Naive thymus-derived CD4-positive, alpha-beta T cell (primary cell): Measurements from ENCODE around the gene SERTAD2. TPM values are rescaled to one million over a fixed set of nuclear protein-coding genes. Genes with fewer than 3 reads are reported as not detected.
A peak's percentile ranks its signal among the peaks of the same experiment; 100 is the strongest.

Experiments used
- ATAC-seq: fragments of 150-1000 bp; cut with Tn5 transposase; 2 replicates; pipeline ENCODE4 v1.10.0; 2021; ENCODE audit warnings: mild to moderate bottlenecking, moderate library complexity
- CTCF ChIA-PET: fragments of 350-600 bp; sonication (Branson Sonifier 250); formaldehyde crosslinking; loops from one replicate; lab custom pipeline; 2021; ENCODE audit warnings: antibody characterized with exemption; lab: Charles Lee
- POLR2A ChIA-PET: fragments of 350-600 bp; sonication (Branson Sonifier 250); formaldehyde crosslinking; loops from one replicate; lab custom pipeline; 2021; ENCODE audit warnings: antibody characterized with exemption, inconsistent platforms; lab: Charles Lee
- DNase-seq, 9 donors: peaks; one replicate each; pipeline versions ENCODE4 v3.0.0 to v3.0.0-alpha.2; 2020 to 2022; ENCODE audit warnings: mixed read lengths in 1 of 9
- H3K27ac ChIP-seq: one replicate; pipeline ENCODE4 v1.7.0; 2013; ENCODE audit warnings: mild to moderate bottlenecking, low read depth, low read length, moderate library complexity
- H3K27me3 ChIP-seq, 2 donors: one replicate each; pipeline ENCODE4 v1.7.0; 2013; ENCODE audit warnings: low read length in 2 of 2, mild to moderate bottlenecking in 2 of 2, moderate library complexity in 2 of 2; ENCODE audit not compliant: control insufficient read depth in 2 of 2, insufficient read depth in 2 of 2
- H3K36me3 ChIP-seq, 3 experiments: 1 replicate in 2 of 3; 2 replicates in 1 of 3; pipeline ENCODE4 v1.7.0; 2013; ENCODE audit warnings: low read length in 3 of 3, mild to moderate bottlenecking in 3 of 3, moderate library complexity in 1 of 3; ENCODE audit not compliant: insufficient read depth in 3 of 3, control insufficient read depth in 2 of 3
- H3K4me1 ChIP-seq, 2 donors: one replicate each; pipeline ENCODE4 v1.7.0; 2013; ENCODE audit warnings: low read length in 2 of 2, mild to moderate bottlenecking in 2 of 2, moderate library complexity in 1 of 2; ENCODE audit not compliant: control insufficient read depth in 2 of 2, insufficient read depth in 2 of 2
- H3K4me3 ChIP-seq: 2 replicates; pipeline ENCODE4 v1.7.0; 2013; ENCODE audit warnings: mild to moderate bottlenecking, low read length
- H3K9me3 ChIP-seq, 3 experiments: 1 replicate in 2 of 3; 2 replicates in 1 of 3; pipeline ENCODE4 v1.7.0; 2013; ENCODE audit warnings: low read length in 3 of 3; ENCODE audit not compliant: control insufficient read depth in 2 of 3
- H3K27ac Mint-ChIP-seq, 9 donors: one replicate each; pipeline ENCODE4 v1.8.0; 2020 to 2022; ENCODE audit warnings: mixed read lengths in 9 of 9, mild to moderate bottlenecking in 8 of 9, moderate library complexity in 5 of 9, inconsistent platforms in 2 of 9
- H3K27me3 Mint-ChIP-seq, 5 donors: one replicate each; pipeline ENCODE4 v1.8.0; 2021 to 2022; ENCODE audit warnings: mixed read lengths in 5 of 5, mild to moderate bottlenecking in 1 of 5
- H3K36me3 Mint-ChIP-seq, 5 donors: one replicate each; pipeline ENCODE4 v1.8.0; 2020 to 2022; ENCODE audit warnings: mixed read lengths in 5 of 5, mild to moderate bottlenecking in 3 of 5, inconsistent platforms in 1 of 5
- H3K4me1 Mint-ChIP-seq, 7 donors: one replicate each; pipeline ENCODE4 v1.8.0; 2020 to 2022; ENCODE audit warnings: mixed read lengths in 7 of 7, mild to moderate bottlenecking in 3 of 7, inconsistent platforms in 1 of 7
- H3K4me3 Mint-ChIP-seq, 10 donors: one replicate each; pipeline ENCODE4 v1.8.0; 2020 to 2022; ENCODE audit warnings: mild to moderate bottlenecking in 10 of 10, mixed read lengths in 10 of 10, moderate library complexity in 6 of 10, inconsistent platforms in 2 of 10
- H3K9me3 Mint-ChIP-seq, 11 donors: one replicate each; pipeline ENCODE4 v1.8.0; 2020 to 2022; ENCODE audit warnings: mixed read lengths in 11 of 11, mild to moderate bottlenecking in 4 of 11, inconsistent platforms in 1 of 11, moderate library complexity in 1 of 11
- intact Hi-C, 2 donors: fragments of 100-400 bp; cut with micrococcal nuclease; formaldehyde crosslinking; loops; one replicate each; pipeline ENCODE4 v1.15.1; 2023
- polyA plus RNA-seq, 2 donors: library from polyadenylated mRNA; unstranded; fragments of 300-500 nt; fragmentation: Illumina TruSeq; gene quantifications; one replicate each; pipeline ENCODE4 v1.2.3, GENCODE V29; 2021
- total RNA-seq, 6 experiments: library from RNA in 5 of 6; stranded (reverse) in 5 of 6; gene quantifications; 1 replicate in 5 of 6; 2 replicates in 1 of 6; pipeline ENCODE4 v1.2.3 and lab custom pipeline; 2021 to 2026

The SERTAD2 gene
- total and polyA plus RNA-seq, 7 experiments from 2014 or later: 5.2 to 43.8 (median 35.0) TPM

- Mint-ChIP-seq H3K9me3 (no peaks in the 10 kb centered on the region), H3K27me3 (no peaks in the 10 kb centered on the region), H3K4me1 (peaks cover 47 to 100% (median 89%) of the 10 kb centered on the region in 7 donors), H3K36me3 (peaks cover 0 to 7% (median 0%) of the 10 kb centered on the region in 5 donors), H3K4me3 (peak overlapping the region; percentile 80 to 93 (median 90)), H3K27ac (peak overlapping the region; percentile 58 to 94 (median 88))
- no peaks in the 10 kb centered on the region for H3K36me3 ChIP-seq
- peak overlapping the region; percentile 62 for H3K4me3 ChIP-seq
- ChIA-PET POLR2A (interaction anchor here (0.6 to 18.3 kb wide), 8 partner anchors 11 to 190 kb away, joined by 3 to 433 read pairs (median 6); partner anchors contain the start of gene SERTAD2), CTCF (interaction anchor here (0.5 to 10.8 kb wide), 13 partner anchors 8 to 186 kb away, joined by 3 to 117 read pairs (median 4); partner anchors contain the start of genes AFTPH and SERTAD2)
- peak overlapping the region; percentile 52 for H3K27ac ChIP-seq
- H3K9me3 ChIP-seq: no peaks in the 10 kb centered on the region
- intact Hi-C loops: loop anchor here (1.0 to 2.0 kb wide), 8 partner anchors 8 to 313 kb away; no protein-coding TSS in a partner anchor
- ATAC-seq (peak; percentile 48), DNase-seq (no peak)
- peaks cover 4 to 68% of the 10 kb centered on the region in 2 donors for H3K4me1 ChIP-seq
- H3K27me3 ChIP-seq: no peaks in the 10 kb centered on the region
Measured at GRCh38 chr2:64643838-64644457, 9.8 kb downstream of the SERTAD2 start.

GRCh38 chr2:64641599-64641998, 12.1 kb downstream of the SERTAD2 start:
- intact Hi-C loops: no loop called here
- Histone ChIP-seq H3K4me1 (peaks cover 4 to 77% of the 10 kb centered on the region in 2 donors), H3K36me3 (no peaks in the 10 kb centered on the region), H3K4me3 (no peak overlapping the region), H3K27me3 (no peaks in the 10 kb centered on the region), H3K27ac (no peak overlapping the region), H3K9me3 (no peaks in the 10 kb centered on the region)
- POLR2A ChIA-PET: interaction anchor here (4.6 to 18.3 kb wide), 2 partner anchors 13 to 106 kb away, joined by 48 to 433 read pairs; partner anchors contain the start of gene SERTAD2
- Mint-ChIP-seq H3K4me3 (peak overlapping the region in 6 of 10 donors; percentile 20 to 80 (median 42)), H3K36me3 (peaks cover 0 to 8% (median under 1%) of the 10 kb centered on the region in 5 donors), H3K27ac (peak overlapping the region in 7 of 9 donors; percentile 13 to 76 (median 46)), H3K27me3 (no peaks in the 10 kb centered on the region), H3K9me3 (no peaks in the 10 kb centered on the region), H3K4me1 (peaks cover 54 to 100% (median 89%) of the 10 kb centered on the region in 7 donors)
- CTCF ChIA-PET: interaction anchor here (1.4 kb wide), 1 partner anchor 14 kb away, joined by 4 read pairs; no protein-coding TSS in a partner anchor
- no peak for ATAC-seq
- DNase-seq: no peak

GRCh38 chr2:64640153-64641044, 13.3 kb downstream of the SERTAD2 start:
- Histone ChIP-seq H3K27me3 (no peaks in the 10 kb centered on the region), H3K4me1 (peaks cover 4 to 72% of the 10 kb centered on the region in 2 donors), H3K4me3 (no peak overlapping the region), H3K27ac (no peak overlapping the region), H3K36me3 (peaks cover 0 to 11% (median 3%) of the 10 kb centered on the region in 3 experiments), H3K9me3 (no peaks in the 10 kb centered on the region)
- peaks cover 5 to 16% (median 8%) of the 10 kb centered on the region in 5 donors for H3K36me3 Mint-ChIP-seq
- intact Hi-C loops: no loop called here
- H3K27me3 Mint-ChIP-seq: no peaks in the 10 kb centered on the region
- DNase-seq (no peak), ATAC-seq (no peak)
- H3K4me3 Mint-ChIP-seq: peak overlapping the region in 6 of 10 donors; percentile 7 to 80 (median 27)
- ChIA-PET POLR2A (interaction anchor here (4.4 kb wide), 1 partner anchor 12 kb away, joined by 31 read pairs; the partner anchor contains the start of gene SERTAD2), CTCF (interaction anchor here (0.8 to 2.1 kb wide), 3 partner anchors 9 to 11 kb away, joined by 3 to 8 read pairs (median 4); no protein-coding TSS in a partner anchor)
- H3K27ac Mint-ChIP-seq: peak overlapping the region in 7 of 9 donors; percentile 34 to 78 (median 46)
- no peaks in the 10 kb centered on the region for H3K9me3 Mint-ChIP-seq
- peaks cover 63 to 100% (median 92%) of the 10 kb centered on the region in 7 donors for H3K4me1 Mint-ChIP-seq

- Histone ChIP-seq H3K36me3 (peaks cover 0 to 15% (median 3%) of the 10 kb centered on the region in 3 experiments), H3K9me3 (no peaks in the 10 kb centered on the region), H3K4me3 (no peak overlapping the region), H3K27me3 (no peaks in the 10 kb centered on the region), H3K4me1 (peaks cover 4 to 70% of the 10 kb centered on the region in 2 donors), H3K27ac (no peak overlapping the region)
- H3K4me3 Mint-ChIP-seq: peak overlapping the region in 4 of 10 donors; percentile 16 to 37 (median 24)
- no peak for DNase-seq
- H3K27me3 Mint-ChIP-seq: no peaks in the 10 kb centered on the region
- H3K27ac Mint-ChIP-seq: peak overlapping the region in 5 of 9 donors; percentile 40 to 78 (median 52)
- no peaks in the 10 kb centered on the region for H3K9me3 Mint-ChIP-seq
- peaks cover 5 to 17% (median 8%) of the 10 kb centered on the region in 5 donors for H3K36me3 Mint-ChIP-seq
- POLR2A ChIA-PET: interaction anchor here (4.4 kb wide), 1 partner anchor 13 kb away, joined by 31 read pairs; the partner anchor contains the start of gene SERTAD2
- no peak for ATAC-seq
- CTCF ChIA-PET: interaction anchor here (1.0 to 2.1 kb wide), 3 partner anchors 10 to 18 kb away, joined by 3 to 8 read pairs (median 4); no protein-coding TSS in a partner anchor
- H3K4me1 Mint-ChIP-seq: peaks cover 61 to 93% (median 89%) of the 10 kb centered on the region in 7 donors
- intact Hi-C loops: no loop called here
Measured at GRCh38 chr2:64639691-64640090, 14.0 kb downstream of the SERTAD2 start.

GRCh38 chr2:64638502-64639120, 15.1 kb downstream of the SERTAD2 start:
- Histone ChIP-seq H3K27me3 (no peaks in the 10 kb centered on the region), H3K36me3 (peaks cover 0 to 24% (median 7%) of the 10 kb centered on the region in 3 experiments), H3K9me3 (no peaks in the 10 kb centered on the region), H3K4me1 (peaks cover 0 to 60% of the 10 kb centered on the region in 2 donors), H3K27ac (no peak overlapping the region), H3K4me3 (no peak overlapping the region)
- H3K9me3 Mint-ChIP-seq: no peaks in the 10 kb centered on the region
- H3K27me3 Mint-ChIP-seq: no peaks in the 10 kb centered on the region
- no peak for DNase-seq
- no peak for ATAC-seq
- peaks cover 52 to 86% (median 82%) of the 10 kb centered on the region in 7 donors for H3K4me1 Mint-ChIP-seq
- ChIA-PET CTCF (interaction anchor here (0.6 to 2.1 kb wide), 5 partner anchors 8 to 20 kb away, joined by 3 to 8 read pairs (median 3); partner anchors contain the start of gene SERTAD2), POLR2A (interaction anchor here (0.5 to 4.4 kb wide), 6 partner anchors 14 to 488 kb away, joined by 3 to 31 read pairs (median 3); partner anchors contain the start of gene SERTAD2)
- peaks cover 6 to 21% (median 8%) of the 10 kb centered on the region in 5 donors for H3K36me3 Mint-ChIP-seq
- intact Hi-C loops: no loop called here
- H3K4me3 Mint-ChIP-seq: peak overlapping the region in 8 of 10 donors; percentile 11 to 75 (median 54)
- peak overlapping the region; percentile 58 to 92 (median 88) for H3K27ac Mint-ChIP-seq
